MM.1S (cell line): Measurements from ENCODE around the gene PDE4B.
A peak's percentile ranks its signal among the peaks of the same experiment; 100 is the strongest.

Source experiments
- DNase-seq: peaks from one replicate; pipeline ENCODE4 v3.0.0-alpha.2; 2015
- H2AFZ ChIP-seq: fragments of 300-600 bp; sonication (generic); 2 replicates; pipeline ENCODE4 v1.6.0; 2016; ENCODE audit warnings: antibody characterized with exemption, low read length
- H3F3A ChIP-seq: fragments of 300-600 bp; sonication (generic); 2 replicates; pipeline ENCODE4 v1.6.1; 2016; ENCODE audit warnings: mild to moderate bottlenecking, antibody characterized with exemption, low read length, moderate library complexity, mixed read lengths; ENCODE audit not compliant: insufficient read depth
- H3K27ac ChIP-seq: fragments of 300-600 bp; sonication (generic); 2 replicates; pipeline ENCODE4 v1.5.1; 2016; ENCODE audit warnings: mild to moderate bottlenecking, low read length
- H3K27me3 ChIP-seq: fragments of 300-600 bp; sonication (generic); replicated peaks from 2 replicates; pipeline ENCODE4 v1.6.0; 2016; ENCODE audit warnings: low read length; ENCODE audit not compliant: insufficient read depth
- H3K36me3 ChIP-seq: fragments of 300-600 bp; sonication (generic); replicated peaks from 2 replicates; pipeline ENCODE4 v1.6.1; 2016; ENCODE audit warnings: mild to moderate bottlenecking, low read length, mixed read lengths; ENCODE audit not compliant: insufficient read depth
- H3K4me1 ChIP-seq: fragments of 300-600 bp; sonication (generic); 2 replicates; pipeline ENCODE4 v1.6.1; 2016; ENCODE audit warnings: low read length, mixed read lengths
- H3K4me2 ChIP-seq: fragments of 300-600 bp; sonication (generic); 2 replicates; pipeline ENCODE4 v1.6.0; 2016; ENCODE audit warnings: low read depth, low read length
- H3K4me3 ChIP-seq: fragments of 300-600 bp; sonication (generic); 2 replicates; pipeline ENCODE4 v1.5.1; 2016; ENCODE audit warnings: low read length, mixed read lengths
- H3K79me2 ChIP-seq: fragments of 300-600 bp; sonication (generic); 2 replicates; pipeline ENCODE4 v1.6.1; 2016; ENCODE audit warnings: mixed run types, low read length, mixed read lengths
- H3K9ac ChIP-seq: fragments of 300-600 bp; sonication (generic); 2 replicates; pipeline ENCODE4 v1.6.1; 2016; ENCODE audit warnings: low read length, mixed read lengths
- H3K9me2 ChIP-seq: fragments of 300-600 bp; sonication (generic); replicated peaks from 2 replicates; pipeline ENCODE4 v1.6.1; 2016; ENCODE audit warnings: mild to moderate bottlenecking, low read length, mixed read lengths; ENCODE audit not compliant: insufficient read depth
- H3K9me3 ChIP-seq: fragments of 300-600 bp; sonication (generic); replicated peaks from 2 replicates; pipeline ENCODE4 v1.6.1; 2016; ENCODE audit warnings: mild to moderate bottlenecking, low read length, mixed read lengths; ENCODE audit not compliant: insufficient read depth
- H4K20me1 ChIP-seq: fragments of 300-600 bp; sonication (generic); 2 replicates; pipeline ENCODE4 v1.6.1; 2016; ENCODE audit warnings: mild to moderate bottlenecking, low read length, moderate library complexity, mixed read lengths; ENCODE audit not compliant: insufficient read depth
- EZH2 ChIP-seq: fragments of 300-600 bp; sonication (generic); optimal IDR thresholded peaks from 2 replicates; pipeline ENCODE3; 2017; ENCODE audit warnings: low read depth, mild to moderate bottlenecking, antibody characterized with exemption, low read length, mixed read lengths
- EZH2phosphoT487 ChIP-seq: fragments of 300-600 bp; sonication (generic); IDR thresholded peaks from 2 replicates; pipeline ENCODE4 v1.6.1; 2018; ENCODE audit warnings: antibody characterized with exemption, low read length
- TF ChIP-seq, protein P1 (sequence below): fragments of 300-600 bp; sonication (generic); IDR thresholded peaks from 2 replicates; pipeline ENCODE4 v1.5.1; 2016; ENCODE audit warnings: antibody characterized with exemption, low read length, mixed read lengths

The PDE4B gene

DNA sequence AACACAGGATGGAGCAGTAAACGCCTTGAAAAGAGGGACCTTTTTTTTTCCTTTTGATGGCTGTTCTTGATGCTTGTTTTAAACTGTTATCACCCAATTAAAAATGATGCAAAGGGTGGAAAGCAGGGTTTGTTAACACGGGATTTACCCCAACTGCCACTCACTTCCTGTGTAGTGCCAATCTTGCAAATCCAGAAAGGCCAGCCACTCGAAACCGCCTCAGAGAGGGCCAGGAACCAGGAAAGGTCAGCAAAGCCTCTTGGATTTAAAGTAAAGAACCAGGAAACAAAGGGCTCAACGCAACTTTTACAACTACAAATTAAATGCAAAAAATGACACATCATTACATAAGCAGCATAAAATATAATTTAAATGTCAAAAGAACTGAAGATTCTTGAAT is 347.4 kb downstream of the PDE4B start:
- Histone ChIP-seq H3K4me1 (no peaks in the 10 kb centered on the region), H3K36me3 (no peaks in the 10 kb centered on the region), H3F3A (no peaks in the 10 kb centered on the region), H3K4me2 (no peak overlapping the region), H3K4me3 (no peak overlapping the region), H3K9ac (no peak overlapping the region), H4K20me1 (no peaks in the 10 kb centered on the region), H3K27me3 (no peaks in the 10 kb centered on the region), H3K9me2 (no peaks in the 10 kb centered on the region), H3K9me3 (no peaks in the 10 kb centered on the region), H3K27ac (no peak overlapping the region), H2AFZ (no peak overlapping the region), H3K79me2 (no peaks in the 10 kb centered on the region)
- no peak for DNase-seq
- TF ChIP-seq EZH2: no peak
- TF ChIP-seq, protein P1, sequence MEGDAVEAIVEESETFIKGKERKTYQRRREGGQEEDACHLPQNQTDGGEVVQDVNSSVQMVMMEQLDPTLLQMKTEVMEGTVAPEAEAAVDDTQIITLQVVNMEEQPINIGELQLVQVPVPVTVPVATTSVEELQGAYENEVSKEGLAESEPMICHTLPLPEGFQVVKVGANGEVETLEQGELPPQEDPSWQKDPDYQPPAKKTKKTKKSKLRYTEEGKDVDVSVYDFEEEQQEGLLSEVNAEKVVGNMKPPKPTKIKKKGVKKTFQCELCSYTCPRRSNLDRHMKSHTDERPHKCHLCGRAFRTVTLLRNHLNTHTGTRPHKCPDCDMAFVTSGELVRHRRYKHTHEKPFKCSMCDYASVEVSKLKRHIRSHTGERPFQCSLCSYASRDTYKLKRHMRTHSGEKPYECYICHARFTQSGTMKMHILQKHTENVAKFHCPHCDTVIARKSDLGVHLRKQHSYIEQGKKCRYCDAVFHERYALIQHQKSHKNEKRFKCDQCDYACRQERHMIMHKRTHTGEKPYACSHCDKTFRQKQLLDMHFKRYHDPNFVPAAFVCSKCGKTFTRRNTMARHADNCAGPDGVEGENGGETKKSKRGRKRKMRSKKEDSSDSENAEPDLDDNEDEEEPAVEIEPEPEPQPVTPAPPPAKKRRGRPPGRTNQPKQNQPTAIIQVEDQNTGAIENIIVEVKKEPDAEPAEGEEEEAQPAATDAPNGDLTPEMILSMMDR: no peak
- TF ChIP-seq EZH2phosphoT487: no peak

DNA sequence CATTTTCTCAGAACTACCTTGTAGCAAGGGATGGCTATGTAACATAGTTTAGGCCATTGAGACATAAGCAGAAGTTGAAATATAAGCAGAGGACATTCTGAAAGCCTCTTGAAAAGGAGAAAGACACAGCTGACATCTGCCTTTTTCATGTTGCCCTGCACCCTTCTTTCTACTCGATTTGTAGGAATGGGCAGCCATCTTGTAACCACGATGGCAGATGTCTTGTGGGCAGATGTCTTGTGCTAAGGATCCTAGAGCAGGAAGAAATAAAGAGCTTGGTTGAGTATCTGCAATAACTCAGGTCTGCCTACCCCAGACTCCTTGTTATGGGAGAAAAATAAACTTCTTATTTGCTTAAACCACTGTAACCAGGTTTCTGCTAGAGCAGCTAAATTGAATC is 351.0 kb downstream of the PDE4B start:
- Histone ChIP-seq H3K27ac (no peak overlapping the region), H3F3A (no peaks in the 10 kb centered on the region), H3K4me2 (no peak overlapping the region), H3K27me3 (no peaks in the 10 kb centered on the region), H3K4me3 (no peak overlapping the region), H3K36me3 (no peaks in the 10 kb centered on the region), H2AFZ (peak overlapping the region; percentile 21; the same call in 1 of the 2 replicates), H4K20me1 (no peaks in the 10 kb centered on the region), H3K9me2 (no peaks in the 10 kb centered on the region), H3K9me3 (no peaks in the 10 kb centered on the region), H3K4me1 (no peaks in the 10 kb centered on the region), H3K9ac (no peak overlapping the region), H3K79me2 (no peaks in the 10 kb centered on the region)
- TF ChIP-seq EZH2 (no peak), EZH2phosphoT487 (no peak)
- TF ChIP-seq, protein P1: no peak
- DNase-seq: no peak

GRCh38 chr1:66147226-66147835 is 354.6 kb downstream of the PDE4B start:
- Histone ChIP-seq H3K4me3 (no peak overlapping the region), H3K79me2 (no peaks in the 10 kb centered on the region), H3K4me1 (no peaks in the 10 kb centered on the region), H3K9me3 (no peaks in the 10 kb centered on the region), H3K27me3 (no peaks in the 10 kb centered on the region), H4K20me1 (no peaks in the 10 kb centered on the region), H3K9me2 (no peaks in the 10 kb centered on the region), H3K27ac (no peak overlapping the region), H3K36me3 (no peaks in the 10 kb centered on the region), H3F3A (no peaks in the 10 kb centered on the region), H3K9ac (no peak overlapping the region), H3K4me2 (no peak overlapping the region), H2AFZ (no peak overlapping the region)
- DNase-seq: no peak
- no peak for TF ChIP-seq EZH2
- TF ChIP-seq, protein P1: no peak
- no peak for TF ChIP-seq EZH2phosphoT487
